ENCODE data around the gene PKNOX2. TPM values are rescaled to one million over a fixed set of nuclear protein-coding genes. Genes with fewer than 3 reads are reported as not detected.

PKNOX2 gene
- total and polyA plus RNA-seq, 2 of the 8 experiments (the other 6 are each of a cell fraction or from before 2014, with no cell fraction given), result 2.0 TPM

DNA sequence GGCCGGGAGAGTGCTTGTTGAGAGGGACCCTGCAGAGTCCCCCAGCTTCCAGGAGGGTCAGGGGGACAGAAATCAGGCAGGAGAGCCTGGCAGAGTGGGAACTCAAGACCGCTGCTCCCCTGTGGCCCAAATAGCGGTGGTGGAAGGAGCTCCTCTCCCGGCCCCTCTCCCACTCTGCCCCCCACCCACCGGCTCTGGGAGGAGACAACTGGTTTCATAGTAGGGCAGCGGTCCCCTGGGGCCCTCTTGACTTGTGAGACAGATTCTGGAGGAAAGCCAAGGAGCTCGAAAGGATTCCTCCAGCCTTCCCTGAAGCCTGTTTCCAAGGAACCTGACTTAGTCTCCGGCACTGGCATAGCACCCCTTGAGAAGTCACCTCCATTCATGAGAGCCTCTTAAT lies 10.1 kb downstream of the PKNOX2 start (continued):
- TF ChIP-seq, protein P1, sequence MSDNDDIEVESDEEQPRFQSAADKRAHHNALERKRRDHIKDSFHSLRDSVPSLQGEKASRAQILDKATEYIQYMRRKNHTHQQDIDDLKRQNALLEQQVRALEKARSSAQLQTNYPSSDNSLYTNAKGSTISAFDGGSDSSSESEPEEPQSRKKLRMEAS (IDR thresholded peaks at IDR 0.05), result no peak
- TF ChIP-seq TEAD4 (IDR thresholded peaks at IDR 0.05; ENCODE audit: low read depth, low read length) (no peak), GTF2F1 (IDR thresholded peaks at IDR 0.05; ENCODE audit: borderline replicate concordance, low read depth, low read length) (no peak), RBBP5 (IDR thresholded peaks at IDR 0.05; ENCODE audit: borderline replicate concordance, low read depth, low read length) (no peak), CTBP2 (IDR thresholded peaks at IDR 0.05; ENCODE audit: borderline replicate concordance, insufficient read depth, insufficient read length, low read length) (no peak), TAF1 (IDR thresholded peaks at IDR 0.05; ENCODE audit: low read depth, low read length) (no peak), POLR2A (IDR thresholded peaks at IDR 0.05; ENCODE audit: control extremely low read depth in 1 of 2, low read depth in 2 of 2, low read length in 2 of 2) (no peak)

Data from H1 (cell line).